Right hindlimb (tissue), 1 donor: ENCODE results near the gene ZCWPW1.

Experiments used
- DNase-seq: peaks from one replicate; pipeline ENCODE4 v3.0.0-alpha.2; 2018

The ZCWPW1 gene

GRCh38 chr7:100431286-100431735, 2.8 kb upstream of the ZCWPW1 start:
- no peak for DNase-seq

- peak; percentile 51 for DNase-seq
These were observed 2.2 kb upstream of the ZCWPW1 start for GRCh38 chr7:100430493-100431285.

- peak; percentile 99 for DNase-seq
These were observed 1.4 kb upstream of the ZCWPW1 start, which contains the start of gene MEPCE for GRCh38 chr7:100429637-100430492. Gene MEPCE (plus strand): TSS chr7:100429831. CDS start chr7:100430019, 188 bp downstream.

GRCh38 chr7:100428967-100429636, 599 bp upstream of the ZCWPW1 start:
- DNase-seq = peak; percentile 100

DNA sequence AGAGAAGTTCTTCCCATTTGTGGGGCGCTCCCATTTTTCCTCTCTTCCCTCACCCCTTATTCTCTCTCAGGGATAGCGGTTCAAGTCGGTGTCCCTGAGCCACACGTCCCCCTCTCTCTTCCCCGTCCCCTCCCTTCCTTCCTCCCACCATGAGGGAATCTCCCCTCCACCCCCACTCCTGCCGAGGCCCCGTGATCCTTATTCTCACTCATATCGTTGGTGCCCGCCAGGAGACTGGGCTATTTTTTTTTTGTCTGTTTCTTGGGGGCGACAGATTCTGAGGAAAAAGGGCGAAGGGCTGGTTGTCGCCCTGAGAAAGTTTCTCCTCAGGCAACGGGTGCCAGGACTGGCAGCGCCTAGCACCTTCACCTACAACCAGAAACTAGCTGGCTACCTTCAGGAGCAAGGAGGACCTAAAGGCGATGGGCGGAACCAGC, 723 bp downstream of the ZCWPW1 start:
- DNase-seq = no peak

DNA sequence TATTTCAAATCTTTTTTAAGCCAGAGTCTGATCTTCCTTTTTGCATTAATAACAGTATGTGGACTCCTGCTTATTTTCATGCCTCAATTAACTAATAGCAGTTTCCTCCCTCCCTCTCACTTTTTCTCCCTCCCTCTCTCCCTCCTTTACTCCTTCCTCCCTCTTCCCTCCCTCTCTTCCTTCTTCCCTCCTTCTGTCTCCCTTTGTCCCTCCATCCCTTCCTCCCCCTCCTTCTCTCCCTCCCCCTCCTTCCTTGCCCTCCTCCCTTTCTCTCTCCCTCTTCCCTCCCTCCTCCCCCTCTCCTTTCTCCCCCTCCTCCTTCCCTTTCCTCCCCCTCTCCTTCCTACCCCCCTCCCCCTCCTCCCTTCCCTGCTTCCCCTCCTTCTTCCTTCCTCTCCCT, 2.0 kb downstream of the ZCWPW1 start:
- DNase-seq = no peak

DNA sequence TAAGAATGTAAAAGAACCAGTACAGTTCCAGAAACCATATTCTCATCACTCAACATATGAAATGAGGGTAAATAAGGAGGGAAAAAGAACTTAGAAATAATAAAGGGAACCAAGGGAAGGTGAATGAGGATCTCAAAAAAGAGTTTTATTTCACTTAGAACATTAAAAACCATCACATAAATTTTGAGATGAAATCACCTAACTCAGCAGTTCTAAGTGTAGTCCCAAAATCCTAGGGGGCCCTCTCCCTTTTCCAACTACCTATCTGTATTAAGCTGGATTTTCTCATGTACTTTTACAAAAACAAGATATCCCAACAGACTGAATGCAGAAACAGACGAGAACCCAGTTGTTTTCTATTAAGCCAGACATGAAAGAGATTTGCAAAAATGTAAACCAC, 3.2 kb downstream of the ZCWPW1 start:
- no peak for DNase-seq

- DNase-seq = no peak
These were observed 5.2 kb downstream of the ZCWPW1 start for GRCh38 chr7:100423315-100423714.

- no peak for DNase-seq
These were observed 8.8 kb downstream of the ZCWPW1 start for GRCh38 chr7:100419660-100420226.

DNA sequence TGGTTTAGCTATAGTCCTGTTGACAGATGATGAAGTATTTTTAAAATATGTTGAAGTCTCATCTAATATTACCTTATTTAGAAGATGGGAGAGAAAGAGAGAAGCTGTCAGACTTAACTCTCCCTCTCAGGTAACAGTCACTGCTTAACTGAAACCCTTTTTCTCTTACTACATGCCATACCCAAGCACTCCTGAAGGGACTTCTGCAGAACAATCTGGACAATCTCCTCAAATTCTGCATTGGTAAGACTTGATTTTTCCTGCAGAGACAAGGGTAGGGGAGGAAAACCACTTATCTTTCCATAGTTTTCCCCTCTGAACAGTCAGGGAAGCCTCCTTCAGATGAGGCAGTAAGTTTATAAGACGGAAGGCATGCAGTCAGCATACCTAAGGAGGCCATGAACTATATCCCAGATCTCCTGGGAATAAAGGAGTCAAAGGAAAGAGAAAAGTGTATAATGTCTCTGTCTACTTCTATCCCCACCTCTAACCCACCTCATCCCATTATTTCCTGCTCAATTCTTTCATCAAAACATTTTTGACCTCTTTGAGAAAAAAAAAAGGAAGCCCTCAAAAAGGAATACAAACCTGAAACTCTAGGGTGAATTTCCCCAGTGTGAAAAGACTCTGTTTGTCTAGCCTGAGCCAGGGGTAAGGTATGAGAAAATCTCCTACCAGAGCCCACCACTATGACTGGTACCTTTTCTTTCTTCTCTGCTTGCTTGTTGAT, 9.4 kb downstream of the ZCWPW1 start:
- DNase-seq = no peak

DNA sequence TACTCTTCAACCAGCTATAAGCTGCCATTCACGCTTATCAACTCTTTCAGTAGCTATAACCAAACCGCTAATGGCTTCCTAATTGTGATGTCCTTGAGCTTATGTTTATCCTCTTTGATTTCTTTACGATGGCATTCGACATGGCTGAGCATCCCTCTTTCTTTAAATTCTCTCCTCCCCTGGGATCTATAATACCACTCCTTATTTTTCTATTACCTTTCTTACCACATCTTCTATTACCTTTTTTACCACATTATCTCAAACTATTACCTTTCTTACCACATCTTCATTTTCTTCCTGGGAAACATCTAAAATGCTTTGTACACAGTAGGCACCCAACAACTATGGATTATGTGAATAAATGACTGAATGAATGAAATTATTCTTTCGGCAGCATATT, 13.1 kb downstream of the ZCWPW1 start:
- DNase-seq = no peak

GRCh38 chr7:100413889-100414288, 14.6 kb downstream of the ZCWPW1 start:
- DNase-seq = no peak

- DNase-seq = no peak
These were observed 15.2 kb downstream of the ZCWPW1 start for GRCh38 chr7:100413346-100413745.

DNA sequence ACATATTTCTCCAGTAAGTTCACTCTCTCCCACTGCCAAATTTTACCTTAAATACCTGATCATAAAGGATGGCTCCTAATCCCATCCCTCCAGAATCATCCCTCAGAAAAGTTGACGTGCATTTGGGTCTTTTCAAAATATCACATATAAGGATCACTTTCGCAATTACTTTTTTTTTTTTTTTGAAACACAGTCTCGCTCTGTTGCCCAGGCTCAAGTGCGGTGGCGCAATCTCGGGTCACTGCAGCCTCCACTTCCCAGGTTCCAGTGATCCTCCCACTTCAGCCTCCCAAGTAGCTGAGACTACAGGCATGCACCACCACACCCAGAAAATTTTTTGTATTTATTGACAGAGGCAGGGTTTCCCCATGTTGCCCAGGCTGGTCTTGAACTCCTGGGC, 17.4 kb downstream of the ZCWPW1 start:
- no peak for DNase-seq

- no peak for DNase-seq
These were observed 21.0 kb downstream of the ZCWPW1 start for GRCh38 chr7:100407285-100408180.

DNA sequence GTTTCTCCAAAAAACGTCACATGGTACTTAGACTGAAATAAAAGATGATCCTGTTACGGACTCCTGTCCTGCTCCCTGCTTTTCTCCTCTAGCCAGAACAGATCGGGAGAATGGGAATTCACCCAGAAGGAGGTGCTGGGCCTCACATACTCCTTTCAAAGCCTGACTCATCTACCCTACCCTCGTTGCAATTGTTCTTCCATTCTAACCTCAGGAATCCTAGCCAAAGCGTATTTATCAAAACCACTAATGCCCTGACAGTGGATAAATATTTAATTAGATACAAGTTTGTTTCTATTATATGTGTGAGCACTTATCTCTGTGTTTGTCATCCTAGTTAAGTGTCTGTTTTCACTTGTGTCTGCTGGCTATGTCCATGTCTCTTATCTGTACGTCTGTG, 21.7 kb downstream of the ZCWPW1 start:
- DNase-seq = no peak

DNA sequence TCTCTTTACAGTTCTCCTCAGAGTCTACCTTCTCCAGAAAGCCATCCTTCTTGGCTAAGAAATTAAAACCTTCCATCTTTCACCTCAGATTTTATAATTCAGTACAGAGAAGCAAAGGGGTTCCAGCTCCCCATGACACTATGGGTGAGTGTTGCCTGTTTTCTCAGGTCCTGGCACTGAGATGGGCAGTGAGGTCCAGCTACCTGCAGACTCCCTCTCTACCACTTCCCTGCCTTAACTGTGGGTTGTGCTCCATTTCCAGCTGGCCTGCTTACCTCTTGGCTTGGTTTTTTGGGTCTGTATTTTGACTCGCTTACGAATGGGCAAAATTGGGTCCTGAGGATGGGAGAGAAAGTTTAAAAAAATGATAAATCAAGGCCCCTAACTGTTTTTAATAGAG, 26.3 kb downstream of the ZCWPW1 start:
- no peak for DNase-seq

- DNase-seq = no peak
These were observed 26.7 kb downstream of the ZCWPW1 start for GRCh38 chr7:100401811-100402210.

GRCh38 chr7:100400656-100401055, 27.8 kb downstream of the ZCWPW1 start:
- DNase-seq = no peak

GRCh38 chr7:100400041-100400440, 28.5 kb downstream of the ZCWPW1 start:
- no peak for DNase-seq

GRCh38 chr7:100398239-100398638, 30.3 kb downstream of the ZCWPW1 start:
- no peak for DNase-seq
